D341Med (cell line): ENCODE data around the gene SELENOK.
A peak's percentile ranks its signal among the peaks of the same experiment; 100 is the strongest.
"Not testable (repeated sequence)": the region's sequence is repeated elsewhere in the genome, so short reads cannot be mapped to it uniquely, and the experiment has no call there.

ENCODE experiments used
- DNase-seq: peaks from one replicate; pipeline ENCODE4 v3.0.0; 2012; ENCODE audit warnings: low spot score

The SELENOK gene

GRCh38 chr3:53891497-53892285 lies at the start of gene SELENOK:
TSS of gene SELENOK (minus strand) at chr3:53891859.
- DNase-seq = peak; percentile 95

- DNase-seq = no peak
Measured at GRCh38 chr3:53941184-53941583, 49.5 kb upstream of the SELENOK start.

DNA sequence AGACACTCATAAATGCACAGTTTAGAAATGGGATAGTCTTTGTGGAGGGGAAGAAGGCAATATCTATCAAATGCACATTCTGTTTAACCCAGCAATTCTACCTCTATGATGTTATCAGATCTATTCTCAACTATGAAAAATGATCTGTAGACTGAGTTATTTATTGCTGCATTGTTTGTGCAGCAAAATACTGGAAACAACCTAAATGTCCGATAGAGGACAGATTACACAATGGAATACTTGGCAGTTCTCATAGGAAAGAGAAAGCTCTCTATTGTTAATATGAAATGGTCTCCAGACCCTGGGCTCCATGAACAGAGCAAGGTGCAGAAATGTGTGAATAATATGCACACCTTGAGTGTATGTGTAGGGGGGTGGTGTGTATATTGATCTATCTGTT lies 49.0 kb upstream of the SELENOK start:
- DNase-seq = no peak

GRCh38 chr3:53939813-53940212 lies 48.2 kb upstream of the SELENOK start:
- DNase-seq = no peak

GRCh38 chr3:53939086-53939582 lies 47.5 kb upstream of the SELENOK start:
- peak; percentile 63 for DNase-seq

- DNase-seq = peak; percentile 55
Measured at GRCh38 chr3:53938645-53939044, 47.0 kb upstream of the SELENOK start.

GRCh38 chr3:53936347-53936746 lies 44.7 kb upstream of the SELENOK start:
- no peak for DNase-seq

- DNase-seq = no peak
Measured at GRCh38 chr3:53935283-53935901, 43.7 kb upstream of the SELENOK start.

- not testable (repeated sequence) for DNase-seq
Measured at GRCh38 chr3:53927208-53927872, 35.7 kb upstream of the SELENOK start.

GRCh38 chr3:53921296-53921695 lies 29.6 kb upstream of the SELENOK start:
- peak; percentile 30 for DNase-seq

GRCh38 chr3:53919741-53920140 lies 28.1 kb upstream of the SELENOK start:
- DNase-seq = no peak

GRCh38 chr3:53913401-53913800 lies 21.7 kb upstream of the SELENOK start:
- DNase-seq = no peak

DNA sequence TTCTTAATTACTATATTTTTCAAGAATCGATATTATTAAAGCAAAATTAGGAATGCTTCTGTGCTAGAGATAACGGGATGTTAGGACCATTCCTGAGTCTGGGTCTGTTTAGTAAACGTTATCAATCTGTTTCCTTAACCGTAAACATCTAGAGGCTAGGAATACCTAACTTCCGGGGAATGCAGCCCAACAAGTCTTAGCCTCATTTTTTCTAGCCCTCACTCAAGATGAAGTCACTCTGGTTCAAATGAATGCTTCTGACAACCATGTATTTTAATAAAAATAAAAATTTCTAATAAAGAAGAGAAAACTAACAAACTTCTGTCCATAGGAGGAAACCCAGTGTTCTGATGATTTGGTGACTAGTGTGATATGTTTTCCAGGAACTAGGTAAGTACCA lies 11.1 kb upstream of the SELENOK start:
- no peak for DNase-seq

DNA sequence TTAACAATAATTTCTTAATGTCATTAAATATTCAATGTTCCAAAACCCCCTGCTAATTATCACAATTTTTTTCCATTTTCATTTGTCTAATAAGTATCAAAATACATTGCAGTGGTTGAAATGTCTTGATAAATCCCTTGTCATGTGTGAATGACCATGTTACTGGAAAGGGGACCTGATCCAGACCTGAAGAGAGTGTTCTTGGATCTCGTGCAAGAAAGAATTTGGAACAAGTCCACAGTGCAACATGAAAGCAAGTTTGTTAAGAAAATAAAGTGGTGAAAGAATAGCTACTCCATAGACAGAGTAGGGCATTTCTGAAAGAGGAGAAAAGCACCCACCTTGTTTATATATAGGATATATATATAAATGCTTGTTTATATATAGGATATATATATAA lies 10.4 kb upstream of the SELENOK start:
- no peak for DNase-seq

DNA sequence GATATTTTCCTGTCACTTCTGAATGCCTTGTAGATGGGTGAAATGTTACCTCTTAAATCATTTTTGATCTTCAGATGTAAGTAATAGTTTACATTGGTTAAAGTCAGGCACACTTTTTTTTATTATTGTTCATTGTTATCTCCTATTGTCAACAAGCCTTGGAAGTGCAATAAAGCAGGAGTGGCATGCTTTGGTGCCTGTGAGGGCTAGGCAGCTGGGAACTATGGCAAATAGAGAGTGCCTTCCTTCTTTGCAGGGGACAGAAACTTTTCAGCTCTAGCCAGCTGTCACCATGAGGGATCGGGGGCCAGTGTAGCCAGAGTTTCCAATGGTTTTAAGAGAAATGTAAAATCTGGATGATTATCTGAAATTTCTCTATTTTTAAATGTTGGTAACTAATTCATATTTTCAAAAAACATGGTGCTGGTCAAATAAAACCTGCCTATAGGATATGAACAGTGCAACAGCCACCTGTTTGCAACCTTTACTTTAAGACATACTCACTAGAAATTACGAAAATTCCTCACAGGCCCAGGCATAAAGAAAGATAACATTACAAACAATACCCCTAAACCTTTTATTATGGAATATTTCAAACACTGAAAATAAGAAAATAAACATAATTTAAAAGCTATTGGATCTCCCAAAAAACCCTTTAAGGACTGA lies 9.1 kb upstream of the SELENOK start:
- DNase-seq = no peak

DNA sequence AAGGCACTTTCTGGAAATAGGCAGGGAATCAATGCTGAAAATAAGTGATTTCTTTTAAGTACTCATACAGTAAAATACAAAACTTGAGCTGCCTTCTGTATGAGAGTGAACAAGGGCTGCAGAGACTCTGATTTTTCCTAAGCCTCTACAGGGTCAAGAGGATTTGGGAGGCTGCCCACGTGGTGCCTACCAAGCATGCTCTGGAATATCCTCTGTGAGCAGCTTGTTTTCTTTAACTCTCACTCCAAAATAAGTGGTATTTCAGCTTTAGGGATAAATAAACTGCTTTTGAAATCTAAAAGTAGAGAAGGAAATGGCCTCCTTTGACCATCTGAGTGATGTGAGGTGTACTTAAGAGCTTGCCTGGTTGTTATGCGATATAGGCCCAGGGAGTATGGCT lies 8.1 kb upstream of the SELENOK start:
- no peak for DNase-seq

DNA sequence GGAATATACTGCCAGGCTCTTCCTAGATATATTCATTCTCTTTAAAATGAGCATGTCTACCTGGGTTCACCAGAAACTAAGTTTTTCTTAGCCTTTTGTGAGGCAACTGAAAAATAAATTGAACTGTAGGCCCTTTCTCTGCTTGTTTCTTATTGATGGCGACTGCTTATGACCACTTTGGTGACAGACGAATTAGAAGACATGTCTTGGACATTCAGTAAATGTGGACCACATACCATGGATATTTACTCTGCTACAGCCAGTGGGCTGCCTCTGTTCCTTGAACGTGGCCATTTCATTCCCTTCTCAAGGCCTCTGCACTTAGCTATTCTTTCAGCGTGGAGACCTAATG lies 603 bp upstream of the SELENOK start:
- no peak for DNase-seq

- no peak for DNase-seq
Measured at GRCh38 chr3:53890726-53891475, 758 bp downstream of the SELENOK start.

DNA sequence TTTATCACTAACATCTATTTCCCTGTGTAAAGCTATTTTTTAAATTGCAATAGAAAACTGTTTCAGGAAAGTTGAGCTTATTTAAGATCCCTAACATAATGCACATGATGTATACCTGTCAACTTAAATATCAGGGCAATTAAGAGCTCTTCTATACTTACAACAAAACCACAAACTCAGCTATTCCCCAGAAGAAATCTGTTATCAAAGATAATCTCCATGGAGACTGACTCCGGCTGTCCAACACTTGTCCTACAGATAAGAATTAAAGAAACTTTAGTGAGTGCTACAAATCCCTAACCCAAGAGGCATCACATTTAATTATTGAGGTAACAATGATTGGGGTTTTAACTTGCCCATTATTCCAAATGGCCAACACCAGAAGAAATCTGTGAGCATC lies 3.4 kb downstream of the SELENOK start:
- no peak for DNase-seq

- DNase-seq = no peak
Measured at GRCh38 chr3:53887446-53887845, 4.2 kb downstream of the SELENOK start.

- no peak for DNase-seq
Measured at GRCh38 chr3:53885239-53885638, 6.4 kb downstream of the SELENOK start.

DNA sequence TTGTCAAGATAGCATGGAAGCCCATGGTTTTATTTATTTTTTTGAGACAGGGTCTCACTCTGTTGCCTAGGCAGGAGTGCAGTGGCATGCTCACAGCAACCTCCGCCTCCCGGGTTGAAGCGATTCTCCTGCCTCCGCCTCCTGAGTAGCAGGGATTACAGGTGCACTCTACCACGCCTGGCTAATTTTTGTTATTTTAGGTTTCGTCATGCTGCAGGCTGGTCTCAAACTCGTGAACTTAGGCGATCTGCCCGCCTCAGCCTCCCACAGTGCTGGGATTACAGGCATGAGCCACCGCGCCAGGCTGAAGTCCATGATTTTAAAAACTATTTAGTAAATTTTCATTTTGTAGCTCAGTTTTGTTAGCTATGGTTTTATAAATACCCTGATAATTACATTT lies 7.0 kb downstream of the SELENOK start:
- no peak for DNase-seq
